Measurements from ENCODE around the gene NDUFAF8.

Gene NDUFAF8

DNA sequence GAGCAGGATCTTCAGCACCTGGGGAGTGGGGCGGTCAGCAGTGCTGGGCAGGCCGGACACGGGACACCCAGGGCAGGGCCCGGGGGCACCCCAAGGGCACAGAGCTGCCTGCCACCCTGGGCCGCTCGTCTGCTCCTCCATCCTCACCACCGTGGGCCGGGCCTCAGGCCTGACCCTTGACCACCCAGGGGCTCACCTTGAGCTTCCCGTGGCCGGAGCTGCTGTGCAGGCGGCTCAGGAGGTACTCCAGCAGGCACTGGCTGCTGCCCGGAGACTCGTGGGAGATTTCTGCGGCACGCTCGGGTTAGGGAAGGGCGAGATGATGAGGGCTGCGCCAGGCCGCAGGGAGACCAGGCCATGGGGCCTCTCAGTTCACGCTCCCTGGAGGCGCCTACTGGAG is 2.3 kb upstream of the NDUFAF8 start:
- no peak overlapping the region; the same call in 1 of the 2 replicates for H3K9ac ChIP-seq (ENCODE audit: low read depth, low read length)
- TF ChIP-seq, protein P1, sequence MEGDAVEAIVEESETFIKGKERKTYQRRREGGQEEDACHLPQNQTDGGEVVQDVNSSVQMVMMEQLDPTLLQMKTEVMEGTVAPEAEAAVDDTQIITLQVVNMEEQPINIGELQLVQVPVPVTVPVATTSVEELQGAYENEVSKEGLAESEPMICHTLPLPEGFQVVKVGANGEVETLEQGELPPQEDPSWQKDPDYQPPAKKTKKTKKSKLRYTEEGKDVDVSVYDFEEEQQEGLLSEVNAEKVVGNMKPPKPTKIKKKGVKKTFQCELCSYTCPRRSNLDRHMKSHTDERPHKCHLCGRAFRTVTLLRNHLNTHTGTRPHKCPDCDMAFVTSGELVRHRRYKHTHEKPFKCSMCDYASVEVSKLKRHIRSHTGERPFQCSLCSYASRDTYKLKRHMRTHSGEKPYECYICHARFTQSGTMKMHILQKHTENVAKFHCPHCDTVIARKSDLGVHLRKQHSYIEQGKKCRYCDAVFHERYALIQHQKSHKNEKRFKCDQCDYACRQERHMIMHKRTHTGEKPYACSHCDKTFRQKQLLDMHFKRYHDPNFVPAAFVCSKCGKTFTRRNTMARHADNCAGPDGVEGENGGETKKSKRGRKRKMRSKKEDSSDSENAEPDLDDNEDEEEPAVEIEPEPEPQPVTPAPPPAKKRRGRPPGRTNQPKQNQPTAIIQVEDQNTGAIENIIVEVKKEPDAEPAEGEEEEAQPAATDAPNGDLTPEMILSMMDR (IDR thresholded peaks at IDR 0.05; ENCODE audit: borderline replicate concordance, extremely low read depth, low read length, poor library complexity, severe bottlenecking): no peak
- TF ChIP-seq EZH2 (IDR thresholded peaks at IDR 0.05; ENCODE audit: borderline replicate concordance, low read depth, low read length, severe bottlenecking): no peak
- peak overlapping the region; percentile 93; the same call in 1 of the 2 replicates for H3K4me2 ChIP-seq (ENCODE audit: insufficient read depth, low read length)
- no peak for DNase-seq
- H3K4me1 ChIP-seq (ENCODE audit: insufficient read depth, low read length): peaks cover 45% of the 10 kb centered on the region
- no peak overlapping the region for H3K27ac ChIP-seq (ENCODE audit: low read length)
- H2AFZ ChIP-seq (ENCODE audit: low read depth, low read length): no peak overlapping the region
- H3K4me3 ChIP-seq (ENCODE audit: low read depth in 1 of 2, low read length in 2 of 2): no peak overlapping the region
- no peaks in the 10 kb centered on the region for H3K9me3 ChIP-seq (ENCODE audit: insufficient read depth, low read length, severe bottlenecking)
- no peaks in the 10 kb centered on the region for H3K27me3 ChIP-seq (ENCODE audit: insufficient read depth, low read length, poor library complexity)
- peaks cover 54% of the 10 kb centered on the region for H3K36me3 ChIP-seq (ENCODE audit: insufficient read depth, low read length)
- H3K79me2 ChIP-seq (ENCODE audit: insufficient read depth, low read length): peaks cover 65% of the 10 kb centered on the region
- H4K20me1 ChIP-seq (ENCODE audit: insufficient read depth, low read length): peaks cover 28% of the 10 kb centered on the region
- no peak for ATAC-seq (ENCODE audit: insufficient read depth, low read depth)

DNA sequence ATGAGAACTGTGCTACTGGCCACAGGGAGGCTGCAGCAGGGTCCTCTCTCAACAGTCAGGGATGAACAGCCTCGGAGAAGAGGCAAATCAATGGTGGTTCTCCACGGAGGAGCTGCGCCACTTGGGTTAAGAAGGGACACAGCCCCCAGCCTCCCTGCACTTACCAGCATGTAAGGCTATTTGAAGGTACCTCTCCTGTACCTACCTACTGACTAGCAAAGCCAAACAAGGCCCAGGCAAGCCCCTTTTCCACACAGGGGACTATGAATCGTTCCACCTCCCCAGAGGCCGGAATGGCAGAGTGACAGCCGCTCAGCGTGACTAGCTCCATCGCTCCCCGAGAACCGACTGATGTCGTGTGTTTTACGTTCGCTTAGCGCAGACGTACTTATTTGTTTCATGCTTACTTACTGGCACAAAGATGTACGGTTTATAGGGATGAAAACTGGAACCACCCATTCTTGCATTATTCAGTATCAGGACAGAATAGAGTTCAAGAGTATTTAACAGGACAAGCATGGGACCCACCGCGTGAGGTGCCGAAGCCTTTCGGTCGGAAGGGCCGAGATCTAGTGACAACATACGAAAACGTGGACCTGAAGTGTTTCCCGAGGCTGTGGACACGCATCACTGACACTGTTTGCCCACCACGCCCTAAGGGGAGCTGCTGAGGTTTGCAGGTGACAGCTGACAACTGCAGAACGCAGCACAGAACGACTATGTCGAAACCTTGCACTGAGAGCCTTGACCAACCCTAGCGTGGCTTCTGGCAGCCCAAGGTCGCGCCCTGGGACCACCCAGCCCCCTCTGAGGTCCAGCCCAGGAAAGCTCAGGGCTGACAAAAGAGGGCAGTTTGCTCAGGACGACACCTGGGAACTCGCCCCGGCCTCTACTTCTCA is 1.3 kb upstream of the NDUFAF8 start:
- no peaks in the 10 kb centered on the region for H3K27me3 ChIP-seq (ENCODE audit: insufficient read depth, low read length, poor library complexity)

DNA sequence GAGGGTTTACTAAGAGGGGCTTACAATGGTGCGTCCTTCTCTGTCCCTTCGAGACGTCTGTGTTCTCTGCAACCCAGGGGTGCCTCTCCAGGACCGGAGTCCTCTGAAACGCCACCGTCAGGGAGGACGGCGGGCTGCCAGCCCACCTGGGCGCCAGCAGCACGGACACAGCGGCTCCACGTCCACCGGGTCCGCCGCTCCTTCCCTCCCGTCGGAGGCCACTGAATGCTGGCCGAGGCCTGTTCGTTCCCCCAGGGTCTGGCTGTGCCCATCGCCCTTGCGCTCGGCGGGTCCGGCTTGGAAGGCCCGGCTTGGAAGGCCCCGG is 666 bp upstream of the NDUFAF8 start:
- Histone ChIP-seq H2AFZ (ENCODE audit: low read depth, low read length) (peak overlapping the region; percentile 82), H3K9me3 (ENCODE audit: insufficient read depth, low read length, severe bottlenecking) (no peaks in the 10 kb centered on the region), H3K79me2 (ENCODE audit: insufficient read depth, low read length) (peaks cover 65% of the 10 kb centered on the region), H3K4me1 (ENCODE audit: insufficient read depth, low read length) (peaks cover 45% of the 10 kb centered on the region), H3K27ac (ENCODE audit: low read length) (peak overlapping the region; percentile 61), H3K9ac (ENCODE audit: low read depth, low read length) (peak overlapping the region; percentile 85), H3K4me3 (ENCODE audit: low read depth in 1 of 2, low read length in 2 of 2) (peak overlapping the region; percentile 82 to 89), H3K36me3 (ENCODE audit: insufficient read depth, low read length) (peaks cover 43% of the 10 kb centered on the region), H3K27me3 (ENCODE audit: insufficient read depth, low read length, poor library complexity) (no peaks in the 10 kb centered on the region), H4K20me1 (ENCODE audit: insufficient read depth, low read length) (peaks cover 43% of the 10 kb centered on the region), H3K4me2 (ENCODE audit: insufficient read depth, low read length) (peak overlapping the region; percentile 93)
- TF ChIP-seq, protein P1 (IDR thresholded peaks at IDR 0.05; ENCODE audit: borderline replicate concordance, extremely low read depth, low read length, poor library complexity, severe bottlenecking): no peak
- TF ChIP-seq EZH2 (IDR thresholded peaks at IDR 0.05; ENCODE audit: borderline replicate concordance, low read depth, low read length, severe bottlenecking): no peak
- ATAC-seq (ENCODE audit: insufficient read depth, low read depth): no peak
- no peak for DNase-seq

More for the DNA sequence above, 1.3 kb upstream of the NDUFAF8 start:
- H4K20me1 ChIP-seq (ENCODE audit: insufficient read depth, low read length): peaks cover 37% of the 10 kb centered on the region
- H3K4me2 ChIP-seq (ENCODE audit: insufficient read depth, low read length): peak overlapping the region; percentile 93
- H3K79me2 ChIP-seq (ENCODE audit: insufficient read depth, low read length): peaks cover 65% of the 10 kb centered on the region
- peaks cover 49% of the 10 kb centered on the region for H3K36me3 ChIP-seq (ENCODE audit: insufficient read depth, low read length)
- H3K4me3 ChIP-seq (ENCODE audit: low read depth in 1 of 2, low read length in 2 of 2): peak overlapping the region; percentile 82 to 89
- TF ChIP-seq, protein P1 (IDR thresholded peaks at IDR 0.05; ENCODE audit: borderline replicate concordance, extremely low read depth, low read length, poor library complexity, severe bottlenecking): no peak
- no peak for TF ChIP-seq EZH2 (IDR thresholded peaks at IDR 0.05; ENCODE audit: borderline replicate concordance, low read depth, low read length, severe bottlenecking)
- peaks cover 45% of the 10 kb centered on the region for H3K4me1 ChIP-seq (ENCODE audit: insufficient read depth, low read length)
- peak overlapping the region; percentile 61; the same call in 1 of the 2 replicates for H3K27ac ChIP-seq (ENCODE audit: low read length)
- H2AFZ ChIP-seq (ENCODE audit: low read depth, low read length): peak overlapping the region; percentile 82; the same call in 1 of the 2 replicates
- ATAC-seq (ENCODE audit: insufficient read depth, low read depth) (no peak), DNase-seq (no peak)
- H3K9ac ChIP-seq (ENCODE audit: low read depth, low read length): peak overlapping the region; percentile 85
- H3K9me3 ChIP-seq (ENCODE audit: insufficient read depth, low read length, severe bottlenecking): no peaks in the 10 kb centered on the region

Measured in DND-41 (cell line).